Measurements from ENCODE around the gene RASA3.
A peak's percentile ranks its signal among the peaks of the same experiment; 100 is the strongest.
"Not testable (repeated sequence)": the region's sequence is repeated elsewhere in the genome, so short reads cannot be mapped to it uniquely, and the experiment has no call there.

Gene RASA3

GRCh38 chr13:113996912-113997745 is 135.3 kb downstream of the RASA3 start:
- DNase-seq = no peak

- DNase-seq = no peak
Observed at GRCh38 chr13:113996081-113996911, 136.1 kb downstream of the RASA3 start.

DNA sequence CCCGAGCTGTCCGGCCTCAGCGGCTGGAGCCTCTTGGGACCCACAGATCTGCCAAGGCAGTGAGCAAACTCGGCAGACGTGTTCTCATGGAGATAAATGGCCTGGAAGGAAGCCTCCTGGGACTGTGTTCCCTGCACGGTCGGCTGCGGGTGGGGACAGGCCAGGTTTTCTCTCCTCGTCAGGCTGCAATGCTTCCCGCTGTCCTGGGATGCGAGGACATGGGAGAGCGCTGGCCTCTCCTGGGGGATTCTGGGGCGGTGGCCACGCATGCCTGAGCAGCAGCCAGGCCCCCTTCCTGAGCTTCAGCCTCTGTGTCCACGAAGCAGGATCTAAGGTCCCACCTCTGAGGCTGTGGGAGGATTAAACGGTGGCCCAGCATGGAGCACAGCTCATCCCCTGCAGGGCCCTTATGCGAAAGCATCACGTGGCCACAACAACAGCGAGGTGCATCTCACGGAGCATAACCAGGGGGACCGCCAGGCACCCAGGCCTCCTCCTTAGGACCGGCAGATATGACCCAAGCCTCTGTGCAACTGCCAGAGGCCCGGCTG is 137.3 kb downstream of the RASA3 start:
- no peak for DNase-seq

- DNase-seq = no peak
Observed at GRCh38 chr13:113992276-113993005, 140.0 kb downstream of the RASA3 start.

GRCh38 chr13:113991676-113992179 is 140.7 kb downstream of the RASA3 start:
- no peak for DNase-seq

GRCh38 chr13:113991191-113991669 is 141.2 kb downstream of the RASA3 start:
- no peak for DNase-seq

- no peak for DNase-seq
Observed at GRCh38 chr13:113990321-113990837, 142.0 kb downstream of the RASA3 start.

GRCh38 chr13:113989585-113990300 is 142.7 kb downstream of the RASA3 start:
- no peak for DNase-seq

DNA sequence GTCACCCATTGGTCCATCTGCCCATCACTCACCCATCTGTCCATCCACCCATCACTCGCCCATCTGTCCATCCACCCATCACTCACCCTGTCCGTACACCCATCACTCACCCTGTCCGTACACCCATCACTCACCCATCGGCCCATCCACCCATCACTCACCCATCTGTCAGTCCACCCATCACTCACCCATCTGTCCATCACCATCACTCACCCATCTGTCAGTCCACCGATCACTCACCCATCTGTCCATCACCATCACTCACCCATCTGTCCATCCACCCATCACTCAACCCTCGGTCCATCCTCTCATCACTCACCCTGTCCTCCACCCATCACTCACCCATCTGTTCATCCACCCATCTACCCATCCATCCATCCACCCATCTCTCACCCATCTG is 143.6 kb downstream of the RASA3 start:
- not testable (repeated sequence) for DNase-seq

- DNase-seq = no peak
Observed at GRCh38 chr13:113982296-113982661, 150.1 kb downstream of the RASA3 start.

DNA sequence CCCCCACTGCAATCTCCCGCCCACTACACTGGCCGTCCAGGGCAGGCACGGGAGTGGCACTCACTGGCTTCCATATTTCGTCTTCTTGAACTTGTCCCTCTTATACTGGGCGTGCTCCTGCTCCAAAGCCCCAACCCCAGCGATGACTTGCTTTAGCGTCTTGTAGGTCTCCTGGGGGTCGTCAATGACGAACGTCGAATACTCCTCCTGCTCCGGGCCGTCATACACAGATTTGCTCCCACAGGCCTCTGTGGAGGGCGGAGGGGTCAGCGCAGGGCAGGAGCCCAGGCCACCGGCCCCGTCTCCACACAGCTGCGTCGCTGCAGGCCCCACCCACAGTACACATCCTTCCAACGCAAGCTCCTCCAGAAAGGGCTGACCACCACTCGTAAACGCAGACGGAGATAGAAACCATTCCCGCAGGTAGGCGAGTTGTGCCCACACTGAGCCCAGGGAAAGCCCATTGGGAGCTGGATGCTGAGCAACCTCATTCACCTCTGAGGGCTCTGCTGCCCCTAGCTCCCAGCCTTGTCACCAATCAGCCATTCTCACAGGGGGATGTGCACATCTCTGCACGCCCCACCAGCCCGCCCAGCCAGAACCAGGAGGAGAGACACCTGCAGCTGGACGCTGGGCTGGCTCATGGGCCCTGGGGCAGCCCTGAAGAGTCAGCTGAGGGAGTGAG is 150.7 kb downstream of the RASA3 start:
- no peak for DNase-seq

GRCh38 chr13:113981194-113981605 is 151.2 kb downstream of the RASA3 start:
- DNase-seq = no peak

- no peak for DNase-seq
Observed at GRCh38 chr13:113980489-113981064, 151.8 kb downstream of the RASA3 start.

GRCh38 chr13:113979791-113980471 is 152.5 kb downstream of the RASA3 start:
- DNase-seq = no peak

GRCh38 chr13:113978741-113979481 is 153.5 kb downstream of the RASA3 start:
- DNase-seq = no peak

DNA sequence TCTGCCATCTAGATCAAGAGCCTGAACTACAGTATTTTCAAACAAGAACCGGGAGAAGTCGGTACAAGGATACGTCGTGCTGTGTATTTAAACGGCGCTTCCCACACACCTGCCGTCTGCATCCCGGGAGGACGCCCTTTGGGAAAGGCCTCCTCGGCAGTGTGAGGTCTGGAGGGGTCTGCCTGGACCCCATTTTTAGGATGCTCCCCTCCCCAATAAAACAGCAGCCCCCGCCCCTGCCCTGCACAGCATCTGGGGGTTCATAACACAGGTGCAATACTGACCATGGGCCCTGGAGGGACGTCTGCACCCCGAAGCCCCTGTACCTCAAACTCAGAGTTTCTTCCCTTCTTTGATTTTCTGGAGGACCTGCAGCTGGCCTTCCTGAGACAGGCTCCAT is 154.4 kb downstream of the RASA3 start:
- DNase-seq = no peak

- peak; percentile 17 to 38 (median 19) for DNase-seq
Observed at GRCh38 chr13:113976711-113977684, 155.4 kb downstream of the RASA3 start.

DNA sequence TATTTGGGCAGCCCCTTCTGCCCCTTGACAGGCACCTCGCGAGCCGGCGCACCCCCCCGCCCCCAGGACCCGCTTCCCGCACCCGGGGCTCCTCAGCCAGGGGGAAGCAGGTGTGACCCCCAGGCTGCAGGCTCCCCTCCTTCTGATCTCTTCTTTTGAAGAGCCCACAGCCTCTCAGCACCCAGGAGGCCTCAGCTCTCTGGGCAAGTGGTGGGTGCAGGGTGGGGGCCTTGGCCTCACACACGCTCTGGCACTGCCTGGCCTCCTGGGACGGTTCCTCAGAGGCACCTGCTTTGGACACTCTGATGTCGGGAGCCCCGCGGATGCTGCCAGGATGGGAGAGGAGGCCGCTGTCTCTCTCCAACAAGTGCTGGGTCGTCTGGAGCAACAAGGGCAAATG is 157.0 kb downstream of the RASA3 start:
- DNase-seq = no peak
